GM12878 (cell line): ENCODE data around the gene TPSB2.

Source experiments
- ATF3 ChIP-seq: IDR thresholded peaks from 2 replicates; pipeline ENCODE4 v1.6.1; 2011; ENCODE audit warnings: low read depth, mild to moderate bottlenecking, low read length, moderate library complexity, borderline replicate concordance; ENCODE audit errors: extremely low read depth
- CHD2 ChIP-seq: IDR thresholded peaks from 2 replicates; pipeline ENCODE4 v1.6.1; 2011; ENCODE audit warnings: low read depth, low read length, improper control_type of control experiment, borderline replicate concordance
- EZH2 ChIP-seq: IDR thresholded peaks from 2 replicates; pipeline ENCODE4 v1.6.1; 2012; ENCODE audit warnings: low read depth, mild to moderate bottlenecking, control low read depth, inconsistent platforms, low read length, borderline replicate concordance; ENCODE audit not compliant: control insufficient read depth
- KDM1A ChIP-seq: fragments of 200-600 bp; sonication (generic); IDR thresholded peaks from 2 replicates; pipeline ENCODE4 v1.6.1; 2016; ENCODE audit warnings: borderline replicate concordance
- MTA3 ChIP-seq: IDR thresholded peaks from 2 replicates; pipeline ENCODE4 v1.6.1; 2012; ENCODE audit warnings: low read length, inconsistent platforms, borderline replicate concordance
- POLR2AphosphoS5 ChIP-seq: IDR thresholded peaks from 2 replicates; pipeline ENCODE4 v1.6.1; 2011; ENCODE audit warnings: mild to moderate bottlenecking, low read length, inconsistent platforms
- SP1 ChIP-seq: IDR thresholded peaks from one replicate; pipeline ENCODE4 v1.6.1; 2011; ENCODE audit warnings: low read depth, low read length
- SUPT20H ChIP-seq: IDR thresholded peaks from 2 replicates; pipeline ENCODE4 v1.6.1; 2011; ENCODE audit warnings: low read depth, mild to moderate bottlenecking, low read length, moderate library complexity, borderline replicate concordance; ENCODE audit not compliant: control insufficient read depth
- TAF1 ChIP-seq: IDR thresholded peaks from 2 replicates; pipeline ENCODE4 v1.6.1; 2011; ENCODE audit warnings: mild to moderate bottlenecking, low read depth, low read length, borderline replicate concordance
- ZBTB4 ChIP-seq: fragments of 450-650 bp; formaldehyde crosslinking; IDR thresholded peaks from 2 replicates; pipeline ENCODE4 v1.4.0; 2022; ENCODE audit warnings: mild to moderate bottlenecking, moderate library complexity

GRCh38 chr16:1182950-1183907, 46.8 kb downstream of the TPSB2 start:
- TF ChIP-seq EZH2 (no peak), TAF1 (no peak), ATF3 (no peak), POLR2AphosphoS5 (no peak), SUPT20H (no peak), MTA3 (no peak), SP1 (no peak), KDM1A (no peak), ZBTB4 (CRISPR knock-in tag) (no peak), CHD2 (no peak)
